GM19238 (cell line): ENCODE results near the gene TMEM200A.
"Not testable (repeated sequence)": the region's sequence is repeated elsewhere in the genome, so short reads cannot be mapped to it uniquely, and the experiment has no call there.

Source experiments
- DNase-seq: peaks from one replicate; pipeline ENCODE4 v3.0.0; 2011; ENCODE audit warnings: low spot score; ENCODE audit not compliant: insufficient read length

TMEM200A gene

GRCh38 chr6:130365166-130366106 is at the start of gene TMEM200A:
TMEM200A (plus strand) TSS chr6:130366017; CDS start chr6:130440423, 74,406 bp downstream.
- DNase-seq: peak; percentile 61

- no peak for DNase-seq
These were observed 44.9 kb upstream of the TMEM200A start for GRCh38 chr6:130320908-130321307.

- DNase-seq: peak; percentile 4
These were observed 43.0 kb upstream of the TMEM200A start for GRCh38 chr6:130322673-130323268.

- no peak for DNase-seq
These were observed 41.2 kb upstream of the TMEM200A start for GRCh38 chr6:130324657-130325056.

- DNase-seq: no peak
These were observed 39.3 kb upstream of the TMEM200A start for GRCh38 chr6:130326496-130326895.

GRCh38 chr6:130337534-130337933 is 28.3 kb upstream of the TMEM200A start:
- DNase-seq: no peak

- DNase-seq: not testable (repeated sequence)
These were observed 19.5 kb upstream of the TMEM200A start for GRCh38 chr6:130346324-130346723.

GRCh38 chr6:130354322-130354721 is 11.5 kb upstream of the TMEM200A start:
- DNase-seq: no peak

- DNase-seq: no peak
These were observed 10.2 kb upstream of the TMEM200A start for GRCh38 chr6:130355572-130355971.

GRCh38 chr6:130357436-130357835 is 8.4 kb upstream of the TMEM200A start:
- no peak for DNase-seq

GRCh38 chr6:130359736-130360135 is 6.1 kb upstream of the TMEM200A start:
- no peak for DNase-seq

GRCh38 chr6:130362128-130362527 is 3.7 kb upstream of the TMEM200A start:
- no peak for DNase-seq

GRCh38 chr6:130364224-130364780 is 1.5 kb upstream of the TMEM200A start:
- DNase-seq: no peak

- peak; percentile 16 for DNase-seq
These were observed 539 bp downstream of the TMEM200A start for GRCh38 chr6:130366107-130367005.

GRCh38 chr6:130367767-130368166 is 1.9 kb downstream of the TMEM200A start:
- no peak for DNase-seq

- no peak for DNase-seq
These were observed 2.8 kb downstream of the TMEM200A start for GRCh38 chr6:130368576-130368975.

- no peak for DNase-seq
These were observed 4.0 kb downstream of the TMEM200A start for GRCh38 chr6:130369831-130370230.

- DNase-seq: no peak
These were observed 6.2 kb downstream of the TMEM200A start for GRCh38 chr6:130371921-130372420.

GRCh38 chr6:130372786-130373185 is 7.0 kb downstream of the TMEM200A start:
- no peak for DNase-seq

GRCh38 chr6:130373992-130374391 is 8.2 kb downstream of the TMEM200A start:
- no peak for DNase-seq

GRCh38 chr6:130376936-130377335 is 11.1 kb downstream of the TMEM200A start:
- no peak for DNase-seq
